BJ (cell line): Measurements from ENCODE around the gene ALPP. TPM values are rescaled to one million over a fixed set of nuclear protein-coding genes. Genes with fewer than 3 reads are reported as not detected.
"Not testable (repeated sequence)": the region's sequence is repeated elsewhere in the genome, so short reads cannot be mapped to it uniquely, and the experiment has no call there.

Experiments
- CTCF ChIA-PET: fragments of 350-600 bp; formaldehyde crosslinking; extraction: SDS; loops from one replicate; lab custom pipeline; 2021; ENCODE audit warnings: antibody characterized with exemption, inconsistent platforms; lab: Yijun Ruan, JAX
- POLR2A ChIA-PET: fragments of 300-600 bp; sonication (Branson Sonifier 250); formaldehyde crosslinking; extraction: SDS; loops from one replicate; lab custom pipeline; 2021; ENCODE audit warnings: antibody characterized with exemption; lab: Charles Lee
- DNase-seq: peaks from one replicate; pipeline ENCODE4 v3.0.0-alpha.2; 2011; ENCODE audit warnings: low read depth
- H3K27me3 ChIP-seq: 2 replicates; pipeline ENCODE4 v1.6.0; 2011; ENCODE audit warnings: low read length; ENCODE audit not compliant: control insufficient read depth, insufficient read depth
- H3K36me3 ChIP-seq: 2 replicates; pipeline ENCODE4 v1.5.1; 2011; ENCODE audit warnings: low read length; ENCODE audit not compliant: control insufficient read depth, insufficient read depth
- H3K4me3 ChIP-seq: 2 replicates; pipeline ENCODE4 v1.5.1; 2011; ENCODE audit warnings: low read depth, mild to moderate bottlenecking, control low read depth, low read length
- CTCF ChIP-seq: IDR thresholded peaks from 2 replicates; pipeline ENCODE4 v1.5.1; 2011; ENCODE audit warnings: low read depth, mild to moderate bottlenecking, control low read depth, inconsistent platforms, low read length, moderate library complexity; ENCODE audit not compliant: insufficient read depth
- polyA plus RNA-seq: library from polyadenylated mRNA; depleted of rRNA; stranded (reverse); fragments of >200 nt; gene quantifications from 2 replicates; pipeline ENCODE4 v1.2.3, GENCODE V29; 2011

ALPP gene
- polyA plus RNA-seq, 1 experiment = not detected

DNA sequence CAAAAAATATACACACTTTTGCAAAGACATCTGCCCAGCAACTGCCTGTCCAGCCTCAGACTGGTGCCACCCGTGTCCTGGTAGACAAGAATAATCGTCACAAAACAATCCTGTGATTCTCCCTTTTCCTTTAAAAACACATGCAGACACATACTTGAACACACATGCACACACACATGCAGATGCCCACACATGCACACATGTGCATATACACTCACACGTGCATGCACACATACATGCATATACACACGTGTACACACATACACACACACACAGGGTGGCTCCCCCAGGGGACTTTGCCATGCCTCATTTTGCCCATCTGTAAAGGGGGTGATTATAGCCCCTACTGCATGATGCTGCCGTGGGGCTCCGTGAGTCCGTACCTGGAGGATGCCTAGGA is 24.9 kb upstream of the ALPP start:
- DNase-seq = no peak
- ChIA-PET CTCF (no interaction called here), POLR2A (no interaction called here)
- Histone ChIP-seq H3K4me3 (no peak overlapping the region), H3K27me3 (peaks cover 24% of the 10 kb centered on the region), H3K36me3 (no peaks in the 10 kb centered on the region)
- no peak for TF ChIP-seq CTCF

DNA sequence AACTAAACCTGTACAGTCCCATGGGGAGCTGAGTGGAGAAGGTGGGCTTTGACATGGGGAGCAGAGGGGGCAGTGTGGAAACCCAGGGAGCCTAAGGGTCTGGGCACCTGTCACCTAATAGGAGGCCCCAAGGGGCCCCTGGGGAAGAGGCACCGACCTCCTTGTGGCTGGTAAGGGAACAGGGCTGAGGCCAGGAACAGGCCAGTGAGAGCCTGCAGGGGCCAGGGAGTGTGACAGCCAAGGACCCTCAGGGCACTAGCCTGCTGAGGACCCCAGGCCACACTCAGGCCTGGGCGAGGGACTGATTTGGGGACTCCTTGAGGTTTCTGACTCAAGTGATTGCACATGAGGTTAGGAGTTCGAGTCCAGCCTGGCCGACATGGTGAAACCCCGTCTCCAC is 24.5 kb upstream of the ALPP start:
- Histone ChIP-seq H3K27me3 (peaks cover 21% of the 10 kb centered on the region), H3K4me3 (no peak overlapping the region), H3K36me3 (no peaks in the 10 kb centered on the region)
- ChIA-PET POLR2A (no interaction called here), CTCF (no interaction called here)
- DNase-seq = no peak
- no peak for TF ChIP-seq CTCF

GRCh38 chr2:232361646-232362045 is 16.9 kb upstream of the ALPP start:
- no peak for DNase-seq
- ChIA-PET CTCF (no interaction called here), POLR2A (no interaction called here)
- Histone ChIP-seq H3K4me3 (no peak overlapping the region), H3K27me3 (no peaks in the 10 kb centered on the region; the same call in 1 of the 2 replicates), H3K36me3 (no peaks in the 10 kb centered on the region)
- no peak for TF ChIP-seq CTCF

DNA sequence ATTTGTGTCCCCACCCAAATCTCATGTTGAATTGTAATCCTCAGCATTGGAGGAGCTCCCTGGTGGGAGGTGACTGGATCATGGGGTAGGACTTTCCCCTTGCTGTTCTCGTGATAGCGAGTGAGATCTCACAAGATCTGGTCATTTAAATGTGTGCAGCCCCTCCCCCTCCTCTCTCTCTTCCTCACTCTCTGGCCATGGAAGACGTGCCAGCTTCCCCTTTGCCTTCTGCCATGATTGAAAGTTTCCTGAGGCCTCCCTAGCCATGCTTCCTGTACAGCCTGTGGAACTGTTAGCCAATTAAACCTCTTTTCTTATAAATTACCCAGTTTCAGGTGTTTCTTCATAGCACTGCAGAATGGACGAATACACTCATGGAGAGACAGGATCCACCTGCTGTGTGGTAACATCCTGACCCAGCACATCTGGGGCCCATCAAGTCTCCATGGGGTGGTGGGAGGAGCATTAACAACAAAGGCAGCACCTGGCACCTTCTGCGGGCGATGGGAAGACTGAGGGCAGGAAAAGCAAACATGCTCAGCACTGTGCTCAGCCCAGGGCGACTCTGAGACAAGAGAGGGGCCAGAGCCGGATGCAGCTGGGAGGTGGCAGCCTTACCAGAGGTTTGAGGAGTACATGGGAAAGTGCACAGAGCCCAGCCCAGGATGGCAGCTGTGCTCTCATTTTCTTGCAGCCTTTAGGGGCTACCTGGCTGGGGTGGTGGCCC is 16.2 kb upstream of the ALPP start:
- DNase-seq = no peak
- Histone ChIP-seq H3K4me3 (no peak overlapping the region), H3K36me3 (no peaks in the 10 kb centered on the region), H3K27me3 (no peaks in the 10 kb centered on the region; the same call in 1 of the 2 replicates)
- CTCF ChIA-PET = no interaction called here
- POLR2A ChIA-PET = no interaction called here
- TF ChIP-seq CTCF = no peak

- POLR2A ChIA-PET, H3K27me3 ChIP-seq, H3K4me3 ChIP-seq, DNase-seq, H3K36me3 ChIP-seq: not testable (repeated sequence)
- CTCF ChIA-PET = interaction anchor here (1.3 to 2.0 kb wide), 3 partner anchors 12 to 440 kb away, joined by 3 to 6 read pairs (median 4); no protein-coding TSS in a partner anchor
Observed at GRCh38 chr2:232363064-232363783, 15.3 kb upstream of the ALPP start.
